GM18858 (cell line): ENCODE measurements around the gene WDFY2.

ENCODE experiments used
- ATAC-seq: cut with Tn5 transposase; IDR thresholded peaks from one replicate; pipeline ENCODE4 v1.9.1; 2021; ENCODE audit not compliant: unreplicated experiment

Gene WDFY2

GRCh38 chr13:51659276-51660127 is 75.2 kb downstream of the WDFY2 start:
- no peak for ATAC-seq

- no peak for ATAC-seq
Observed at GRCh38 chr13:51660813-51661212, 76.6 kb downstream of the WDFY2 start.

DNA sequence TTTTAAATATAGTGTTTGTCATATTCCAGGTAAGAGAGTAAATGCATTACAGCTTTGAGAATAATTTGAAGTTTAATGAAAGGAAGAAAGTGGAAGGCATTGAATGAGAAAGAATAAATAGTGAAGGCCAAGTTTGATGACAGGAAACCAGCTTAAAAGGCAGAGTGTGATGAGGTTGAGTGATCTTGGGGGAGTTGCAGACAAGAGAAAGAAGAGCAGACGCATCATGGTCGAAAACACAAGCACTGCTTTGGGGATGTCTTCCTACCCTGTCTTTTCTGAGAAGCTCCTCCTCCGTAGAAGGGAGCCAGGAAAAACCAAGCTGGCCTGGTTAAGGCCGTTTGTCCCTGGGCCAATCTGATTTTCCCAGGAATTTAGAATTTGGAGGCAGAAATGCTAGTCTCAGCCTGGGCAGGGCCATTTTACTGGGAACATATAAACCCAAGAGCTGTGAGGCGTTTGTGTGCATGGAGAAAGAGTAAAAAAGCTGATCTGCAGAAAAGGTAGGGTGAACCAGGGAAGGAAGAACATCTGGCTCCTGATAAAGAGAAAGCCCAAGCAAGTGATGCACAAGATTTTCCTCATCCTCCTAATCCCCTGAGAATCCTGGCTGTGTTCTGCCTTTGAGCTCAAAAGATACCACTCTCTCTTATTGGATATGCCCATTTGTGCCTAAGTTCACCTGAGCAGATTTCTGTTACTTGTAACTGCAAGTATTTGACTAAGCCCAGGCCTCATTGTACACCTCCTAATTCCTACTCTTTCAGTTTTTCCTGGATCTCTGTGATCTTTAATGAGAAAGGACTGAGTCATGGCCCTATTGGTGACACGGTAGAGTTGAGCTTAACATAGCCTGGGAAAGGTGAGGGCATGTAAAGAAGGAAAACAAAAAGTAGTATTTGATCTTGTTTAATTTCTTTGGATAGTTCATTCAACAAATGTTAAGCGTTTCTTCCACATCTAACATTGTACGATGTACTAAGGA is 80.0 kb downstream of the WDFY2 start:
- ATAC-seq: no peak

GRCh38 chr13:51665456-51665855 is 81.2 kb downstream of the WDFY2 start:
- no peak for ATAC-seq

DNA sequence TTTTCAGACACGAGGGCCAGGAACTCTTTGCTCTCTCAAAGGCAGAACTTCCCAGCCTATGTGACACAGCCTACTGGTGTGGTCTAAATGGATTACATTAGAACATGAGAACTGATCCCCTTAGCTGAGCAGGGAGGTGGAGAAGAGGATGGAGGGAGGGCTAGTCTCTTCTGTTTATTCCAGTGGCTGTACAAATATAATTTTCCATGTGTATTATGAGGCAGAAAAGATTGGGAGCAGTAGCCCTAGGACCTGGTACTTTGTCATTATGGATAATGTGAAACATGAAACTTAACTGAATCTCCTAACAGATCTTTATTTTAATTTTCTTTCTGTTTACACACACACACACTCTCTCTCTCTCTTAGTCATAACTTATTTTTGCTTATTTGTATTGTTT is 82.1 kb downstream of the WDFY2 start:
- ATAC-seq: no peak

GRCh38 chr13:51666839-51667238 is 82.6 kb downstream of the WDFY2 start:
- no peak for ATAC-seq

DNA sequence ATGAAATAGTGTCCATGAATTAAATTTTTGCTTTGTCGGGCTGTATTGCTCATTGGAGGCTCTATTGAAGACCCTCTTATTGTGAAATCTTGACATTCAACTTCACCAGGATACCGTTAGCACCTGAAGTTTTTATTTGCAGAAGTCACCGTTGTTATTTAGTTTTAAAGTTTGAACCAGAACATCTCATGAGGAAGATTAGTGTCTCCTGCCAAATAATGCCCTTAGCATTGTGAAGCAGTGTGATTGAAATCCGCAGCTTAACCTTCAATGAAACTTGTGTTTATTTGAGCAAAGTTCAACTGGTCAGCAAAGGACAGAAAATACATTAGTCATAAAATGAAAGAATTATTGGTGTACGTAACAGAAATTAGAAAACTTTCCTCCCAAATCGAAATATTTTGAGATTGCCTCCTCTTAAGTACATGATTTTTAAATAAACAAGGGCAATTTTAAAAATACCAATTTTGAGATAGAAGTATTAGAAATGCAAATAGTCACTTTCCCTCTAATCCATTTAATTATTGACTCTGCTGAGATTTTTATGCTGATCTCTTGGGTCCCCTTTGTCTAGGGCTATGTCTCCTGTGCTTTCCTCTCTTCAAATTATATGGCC is 84.4 kb downstream of the WDFY2 start:
- ATAC-seq: no peak

GRCh38 chr13:51673165-51673564 is 88.9 kb downstream of the WDFY2 start:
- ATAC-seq: no peak

DNA sequence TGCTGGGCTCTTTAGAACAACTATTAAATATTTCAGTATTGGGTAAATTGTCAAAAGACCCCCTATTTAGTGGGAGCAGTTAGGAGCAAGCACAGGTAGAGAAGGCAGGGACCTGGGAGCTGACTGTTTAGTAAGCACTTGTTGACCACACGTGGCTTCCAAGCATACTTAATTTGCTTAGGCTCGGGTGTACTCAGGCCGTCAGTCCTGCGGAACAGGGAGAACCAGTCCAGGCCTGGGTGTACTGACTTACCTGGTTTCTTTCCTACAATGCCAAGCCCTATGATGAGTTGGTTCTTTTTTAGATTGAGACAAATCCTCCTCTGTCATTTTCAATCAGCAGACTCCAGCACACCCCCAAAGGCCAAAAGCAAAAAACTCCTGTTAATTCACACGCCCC is 90.0 kb downstream of the WDFY2 start:
- no peak for ATAC-seq

DNA sequence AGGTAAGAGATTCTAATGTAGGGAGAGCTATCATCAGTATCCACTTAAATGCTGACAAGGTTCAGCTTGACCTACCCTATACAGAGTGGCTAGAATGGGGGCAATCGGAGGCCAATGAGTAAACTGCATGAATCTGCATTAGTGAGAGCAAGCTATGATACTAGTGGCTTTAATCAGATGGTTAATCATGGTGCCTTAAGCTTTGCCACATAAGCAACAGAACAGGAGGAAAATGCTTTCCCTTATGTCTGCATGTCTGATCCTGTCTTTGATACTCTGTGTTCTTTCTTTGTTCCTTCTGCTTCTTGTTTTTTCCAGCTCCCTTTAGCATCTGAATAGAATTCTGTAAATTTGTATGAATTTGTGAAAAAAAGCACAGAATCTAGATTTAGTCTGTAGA is 91.1 kb downstream of the WDFY2 start:
- no peak for ATAC-seq

DNA sequence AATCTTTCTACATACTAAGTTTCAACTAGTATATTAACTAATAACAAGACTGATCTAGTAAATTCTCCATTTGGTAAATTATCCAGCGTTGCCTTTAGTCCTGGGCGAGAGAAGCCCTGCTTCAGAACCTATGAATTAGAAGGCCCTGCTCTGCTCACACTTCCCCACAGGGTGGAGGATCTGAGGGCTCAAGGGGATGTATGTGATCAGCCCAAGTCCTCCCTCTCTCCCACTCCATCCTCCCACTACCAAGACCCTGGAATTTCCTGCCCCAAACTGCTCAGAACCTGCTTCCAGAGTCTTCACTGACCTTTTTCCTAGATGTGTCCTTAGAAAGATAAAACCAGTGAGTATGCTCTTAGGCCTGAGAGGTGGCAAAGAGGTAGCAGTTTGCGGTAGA is 91.6 kb downstream of the WDFY2 start:
- no peak for ATAC-seq

GRCh38 chr13:51676739-51677138 is 92.5 kb downstream of the WDFY2 start:
- no peak for ATAC-seq

DNA sequence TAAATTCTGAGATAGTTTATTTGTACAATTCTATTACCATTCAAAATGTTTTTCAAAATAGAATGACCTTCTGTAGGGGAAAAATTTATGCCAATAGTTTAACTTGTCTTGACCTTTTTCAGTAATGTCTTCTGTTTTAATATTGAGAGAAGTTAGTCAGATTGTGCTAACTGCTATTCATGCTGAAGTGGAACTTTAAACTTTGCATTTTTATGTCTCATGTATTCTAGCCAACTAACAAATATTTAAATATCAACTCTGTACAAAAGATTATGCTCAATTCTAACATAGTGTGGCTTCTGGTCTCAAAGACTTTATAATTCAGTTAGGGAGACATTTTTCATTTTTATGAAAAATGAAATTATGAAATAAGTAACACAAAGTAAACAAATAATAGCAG is 94.2 kb downstream of the WDFY2 start:
- no peak for ATAC-seq

- ATAC-seq: no peak
Observed at GRCh38 chr13:51679616-51680015, 95.4 kb downstream of the WDFY2 start.

GRCh38 chr13:51681037-51681678 is 96.9 kb downstream of the WDFY2 start:
- ATAC-seq: no peak

DNA sequence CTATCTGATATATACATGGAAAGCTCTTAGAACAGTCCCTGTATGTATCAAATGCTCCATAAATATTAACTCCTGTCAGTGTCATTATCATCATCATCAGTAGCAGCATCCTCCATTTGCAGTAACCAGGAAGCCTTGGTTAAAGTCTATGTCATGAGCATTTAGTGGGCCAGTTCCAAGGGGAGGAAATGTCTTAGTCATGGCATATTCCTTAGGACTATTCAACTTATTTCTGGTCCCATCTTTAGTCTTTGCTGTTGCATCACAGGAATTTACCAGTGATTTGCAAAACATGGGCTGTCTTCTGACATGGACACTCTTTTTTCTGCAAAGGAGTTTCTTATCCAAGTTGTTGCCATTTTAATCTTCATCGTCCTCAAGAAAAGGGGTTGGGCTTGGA is 98.4 kb downstream of the WDFY2 start:
- ATAC-seq: no peak

- no peak for ATAC-seq
Observed at GRCh38 chr13:51683597-51683996, 99.3 kb downstream of the WDFY2 start.

- ATAC-seq: no peak
Observed at GRCh38 chr13:51684076-51684475, 99.8 kb downstream of the WDFY2 start.

GRCh38 chr13:51687947-51688714 is 103.9 kb downstream of the WDFY2 start:
- no peak for ATAC-seq

- no peak for ATAC-seq
Observed at GRCh38 chr13:51688937-51689662, 104.8 kb downstream of the WDFY2 start.
